HFFc6 (cell line): Measurements from ENCODE around the gene HAP1. TPM values are rescaled to one million over a fixed set of nuclear protein-coding genes. Genes with fewer than 3 reads are reported as not detected.

Source experiments
- DNase-seq: peaks from one replicate; pipeline ENCODE4 v3.0.0-alpha.2; 2018
- H3K27ac Mint-ChIP-seq: 2 replicates; pipeline ENCODE4 v1.8.0; 2020; ENCODE audit warnings: mild to moderate bottlenecking, mixed read lengths
- H3K27me3 Mint-ChIP-seq: 2 replicates; pipeline ENCODE4 v1.8.0; 2021; ENCODE audit warnings: mild to moderate bottlenecking, moderate library complexity, mixed read lengths; ENCODE audit not compliant: insufficient read depth
- H3K36me3 Mint-ChIP-seq: 2 replicates; pipeline ENCODE4 v1.8.0; 2021; ENCODE audit warnings: low read depth, mixed read lengths
- H3K4me1 Mint-ChIP-seq: 2 replicates; pipeline ENCODE4 v1.8.0; 2020; ENCODE audit warnings: low read depth, mixed read lengths
- H3K4me3 Mint-ChIP-seq: 2 replicates; pipeline ENCODE4 v1.8.0; 2020; ENCODE audit warnings: mild to moderate bottlenecking, moderate library complexity, mixed read lengths
- H3K9me3 Mint-ChIP-seq: 2 replicates; pipeline ENCODE4 v1.8.0; 2020; ENCODE audit warnings: mild to moderate bottlenecking, mixed read lengths
- total RNA-seq, 6 experiments: library from RNA; stranded (reverse); fragmentation: NEBNext Ultra II Directional; extraction: Animal tissue kit (Norgen Biotek cat#: 25700); gene quantifications; 2 replicates in 1 of 6; 3 replicates in 5 of 6; pipeline ENCODE4 v1.2.3, GENCODE V29; 2021
- TF ChIP-seq, protein P1 (sequence below): fragments of 200-600 bp; sonication (generic); IDR thresholded peaks from 2 replicates; pipeline ENCODE4 v1.5.0; 2021; ENCODE audit warnings: antibody characterized with exemption, mild to moderate bottlenecking

HAP1 gene
- total RNA-seq, 6 experiments from 2014 or later: 0.09 to 0.12 TPM; not detected in 4

GRCh38 chr17:41734949-41735313, 488 bp upstream of the HAP1 start:
- Mint-ChIP-seq H3K4me3 (peak overlapping the region; percentile 50), H3K9me3 (no peaks in the 10 kb centered on the region), H3K36me3 (no peaks in the 10 kb centered on the region), H3K4me1 (peaks cover 18% of the 10 kb centered on the region), H3K27ac (no peak overlapping the region), H3K27me3 (peaks cover 54% of the 10 kb centered on the region)
- TF ChIP-seq, protein P1, sequence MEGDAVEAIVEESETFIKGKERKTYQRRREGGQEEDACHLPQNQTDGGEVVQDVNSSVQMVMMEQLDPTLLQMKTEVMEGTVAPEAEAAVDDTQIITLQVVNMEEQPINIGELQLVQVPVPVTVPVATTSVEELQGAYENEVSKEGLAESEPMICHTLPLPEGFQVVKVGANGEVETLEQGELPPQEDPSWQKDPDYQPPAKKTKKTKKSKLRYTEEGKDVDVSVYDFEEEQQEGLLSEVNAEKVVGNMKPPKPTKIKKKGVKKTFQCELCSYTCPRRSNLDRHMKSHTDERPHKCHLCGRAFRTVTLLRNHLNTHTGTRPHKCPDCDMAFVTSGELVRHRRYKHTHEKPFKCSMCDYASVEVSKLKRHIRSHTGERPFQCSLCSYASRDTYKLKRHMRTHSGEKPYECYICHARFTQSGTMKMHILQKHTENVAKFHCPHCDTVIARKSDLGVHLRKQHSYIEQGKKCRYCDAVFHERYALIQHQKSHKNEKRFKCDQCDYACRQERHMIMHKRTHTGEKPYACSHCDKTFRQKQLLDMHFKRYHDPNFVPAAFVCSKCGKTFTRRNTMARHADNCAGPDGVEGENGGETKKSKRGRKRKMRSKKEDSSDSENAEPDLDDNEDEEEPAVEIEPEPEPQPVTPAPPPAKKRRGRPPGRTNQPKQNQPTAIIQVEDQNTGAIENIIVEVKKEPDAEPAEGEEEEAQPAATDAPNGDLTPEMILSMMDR: no peak
- no peak for DNase-seq

GRCh38 chr17:41733348-41734138, 900 bp downstream of the HAP1 start:
- Mint-ChIP-seq H3K9me3 (no peaks in the 10 kb centered on the region), H3K27me3 (peaks cover 55% of the 10 kb centered on the region), H3K4me3 (no peak overlapping the region), H3K4me1 (peaks cover 11% of the 10 kb centered on the region; the same call in 1 of the 2 replicates), H3K27ac (no peak overlapping the region), H3K36me3 (no peaks in the 10 kb centered on the region)
- no peak for DNase-seq
- TF ChIP-seq, protein P1: no peak

DNA sequence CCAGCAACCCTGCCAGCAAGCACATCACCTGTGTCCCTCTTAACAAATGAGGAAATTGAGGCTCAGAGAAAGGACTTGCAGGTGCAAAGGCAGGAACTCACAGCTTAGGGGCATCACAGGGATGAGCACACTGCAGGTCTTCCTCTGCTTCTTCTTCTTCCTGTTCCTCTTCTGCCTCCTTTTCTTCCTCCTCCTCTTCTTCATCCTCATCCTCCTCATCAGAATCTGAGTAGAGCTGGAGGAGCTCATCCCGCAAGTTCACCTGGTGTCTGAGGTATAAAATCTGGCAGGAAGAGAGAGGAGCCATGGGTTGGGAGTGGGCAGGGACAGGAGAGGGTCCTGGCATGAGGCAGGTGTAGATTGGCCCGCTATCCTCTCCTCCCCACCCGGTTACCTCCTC, 2.6 kb downstream of the HAP1 start:
- no peaks in the 10 kb centered on the region for H3K9me3 Mint-ChIP-seq
- H3K36me3 Mint-ChIP-seq: no peaks in the 10 kb centered on the region
- TF ChIP-seq, protein P1: no peak
- H3K4me1 Mint-ChIP-seq: no peaks in the 10 kb centered on the region
- DNase-seq: no peak
- no peak overlapping the region for H3K27ac Mint-ChIP-seq
- H3K27me3 Mint-ChIP-seq: peaks cover 52% of the 10 kb centered on the region
- no peak overlapping the region for H3K4me3 Mint-ChIP-seq

DNA sequence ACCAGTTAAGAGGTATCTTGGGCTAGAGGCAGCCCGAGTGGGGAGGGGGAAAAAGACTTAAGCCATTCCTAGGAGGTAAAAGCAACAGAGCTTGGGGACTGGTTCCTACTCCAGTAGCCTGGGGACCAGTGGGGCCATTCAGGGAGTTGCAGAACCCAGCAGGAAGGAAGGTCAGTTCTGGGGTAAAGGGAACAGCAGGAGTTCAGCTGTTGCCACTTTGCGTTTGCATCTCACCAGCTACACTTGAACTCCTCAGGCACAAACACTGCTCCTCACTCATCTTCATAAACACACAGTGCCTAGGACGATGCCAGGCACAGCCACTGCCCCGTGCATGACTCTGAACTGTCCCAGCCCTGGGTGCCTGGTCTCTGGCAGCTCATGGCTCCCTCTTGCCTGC, 4.0 kb downstream of the HAP1 start:
- TF ChIP-seq, protein P1: no peak
- DNase-seq: no peak
- H3K27ac Mint-ChIP-seq: no peak overlapping the region
- H3K36me3 Mint-ChIP-seq: no peaks in the 10 kb centered on the region
- H3K4me1 Mint-ChIP-seq: no peaks in the 10 kb centered on the region
- no peaks in the 10 kb centered on the region for H3K9me3 Mint-ChIP-seq
- H3K27me3 Mint-ChIP-seq: peaks cover 43% of the 10 kb centered on the region
- no peak overlapping the region for H3K4me3 Mint-ChIP-seq

DNA sequence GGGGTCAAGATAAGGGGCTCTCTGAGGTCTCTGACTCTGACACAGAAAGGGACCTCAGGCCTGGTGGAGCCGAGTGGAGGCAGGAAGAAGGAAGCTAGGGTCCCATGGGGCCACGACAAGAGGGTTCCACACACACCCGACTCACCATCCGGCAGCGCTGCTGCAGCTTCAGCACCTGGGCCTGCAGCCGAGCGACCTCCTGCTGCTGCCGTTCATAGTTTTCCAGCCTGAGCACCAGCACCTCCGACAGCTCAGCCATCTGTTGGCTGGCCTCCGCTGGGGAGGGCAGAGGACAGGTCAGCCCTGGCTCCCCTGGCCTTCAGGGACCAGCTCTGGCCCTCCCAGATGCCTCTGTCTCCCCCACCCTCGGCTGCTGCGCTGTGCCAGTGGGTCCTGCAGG, 6.4 kb downstream of the HAP1 start:
- no peaks in the 10 kb centered on the region for H3K9me3 Mint-ChIP-seq
- DNase-seq: no peak
- H3K4me1 Mint-ChIP-seq: no peaks in the 10 kb centered on the region
- no peak overlapping the region for H3K27ac Mint-ChIP-seq
- H3K4me3 Mint-ChIP-seq: no peak overlapping the region
- TF ChIP-seq, protein P1: no peak
- peaks cover 42% of the 10 kb centered on the region for H3K27me3 Mint-ChIP-seq
- no peaks in the 10 kb centered on the region for H3K36me3 Mint-ChIP-seq
